ENCODE results near the gene LSS. TPM values are rescaled to one million over a fixed set of nuclear protein-coding genes. Genes with fewer than 3 reads are reported as not detected.
"Not testable (repeated sequence)": the region's sequence is repeated elsewhere in the genome, so short reads cannot be mapped to it uniquely, and the experiment has no call there.

Gene LSS
- polyA plus RNA-seq, 12 donors: 27.1 to 52.3 (median 33.1) TPM; not detected in 1

DNA sequence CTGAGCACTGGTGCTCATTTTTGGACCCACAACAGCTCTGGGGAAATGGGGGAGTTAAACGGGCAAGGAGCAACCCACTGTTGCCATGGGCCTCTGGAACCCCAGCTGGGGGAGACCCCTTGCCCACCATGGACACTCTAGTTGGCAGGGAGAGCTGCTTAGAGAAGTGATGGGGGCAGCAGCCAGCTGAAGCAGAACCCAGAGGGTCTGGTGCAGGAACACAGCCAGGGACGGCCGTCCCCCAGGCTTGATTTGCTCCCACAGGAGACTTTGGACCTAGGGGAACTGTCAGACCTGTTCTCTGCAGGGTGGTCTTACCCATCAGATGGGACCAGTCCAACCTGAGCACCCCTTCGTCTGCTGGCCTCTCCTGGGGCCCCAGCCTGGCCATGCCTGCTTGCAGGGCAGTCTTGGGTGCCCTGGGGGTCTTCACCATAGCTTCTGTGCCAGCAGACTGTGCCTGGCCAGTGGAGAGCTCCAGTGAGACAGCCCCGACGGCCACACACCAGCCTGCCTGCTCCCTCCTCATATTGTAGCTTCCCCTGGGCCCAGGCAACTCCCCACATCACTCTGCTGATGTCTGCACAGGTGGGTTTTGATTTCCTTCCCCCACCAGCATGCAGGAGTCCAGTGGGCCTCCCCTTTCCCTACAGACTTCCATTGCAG is 55.6 kb downstream of the LSS start:
- no peak for DNase-seq

DNA sequence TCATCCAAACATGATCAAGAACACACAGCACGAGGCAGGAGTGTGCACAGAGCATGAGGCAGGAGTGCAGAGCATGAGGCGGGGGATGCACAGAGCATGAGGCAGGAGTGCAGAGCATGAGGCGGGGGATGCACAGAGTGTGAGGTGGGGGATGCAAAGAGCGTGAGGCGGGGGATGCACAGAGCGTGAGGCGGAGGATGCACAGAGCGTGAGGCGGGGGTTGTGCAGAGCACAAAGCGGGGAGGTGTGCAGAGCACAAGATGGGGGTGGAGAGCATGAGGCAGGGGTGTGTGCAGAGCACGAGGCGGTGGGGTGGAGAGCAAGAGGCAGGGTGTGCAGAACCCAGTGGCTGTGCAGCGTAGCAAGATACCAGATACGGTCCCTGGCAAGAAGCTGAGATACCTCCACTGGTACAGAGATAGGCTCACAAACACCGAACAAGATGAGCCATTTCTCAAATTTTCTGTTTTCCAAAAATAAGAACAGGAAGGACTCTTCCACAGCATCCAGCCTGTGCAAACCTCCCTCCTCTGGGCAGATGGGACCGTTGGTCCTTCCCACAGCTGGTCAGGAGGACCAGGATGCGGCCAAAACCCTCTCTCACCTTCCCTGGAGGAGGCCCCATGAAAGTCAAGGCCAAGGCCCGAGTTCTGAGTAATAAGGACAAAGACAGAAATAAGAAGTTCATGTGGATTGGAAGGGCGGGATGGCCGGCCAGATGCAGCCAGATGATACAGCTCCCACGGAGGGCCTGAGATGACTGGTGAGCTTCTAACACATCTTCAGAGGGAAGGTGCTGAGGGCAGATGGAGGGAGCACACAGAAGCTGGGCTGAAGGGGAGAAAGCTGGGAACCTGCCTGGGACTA is 56.3 kb downstream of the LSS start:
- no peak for DNase-seq

DNA sequence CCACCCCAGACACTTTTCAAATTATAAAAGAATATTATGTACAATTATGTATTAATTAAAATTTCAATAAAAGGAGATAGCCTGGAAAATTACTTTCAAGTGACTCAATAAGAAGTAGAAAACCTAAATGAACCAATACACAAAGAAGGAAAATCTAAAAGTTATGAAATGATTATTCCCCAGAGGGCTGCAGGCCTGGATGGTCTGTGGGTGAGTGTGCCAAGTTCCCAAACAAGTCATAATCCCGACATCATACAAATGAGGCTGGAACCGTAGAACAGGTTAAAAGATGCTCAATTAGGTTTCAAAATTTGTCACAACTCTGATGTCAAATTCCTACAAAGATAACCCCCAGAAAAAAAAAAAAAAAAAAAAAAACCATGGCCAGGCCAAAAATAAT is 57.0 kb downstream of the LSS start:
- no peak for DNase-seq

DNA sequence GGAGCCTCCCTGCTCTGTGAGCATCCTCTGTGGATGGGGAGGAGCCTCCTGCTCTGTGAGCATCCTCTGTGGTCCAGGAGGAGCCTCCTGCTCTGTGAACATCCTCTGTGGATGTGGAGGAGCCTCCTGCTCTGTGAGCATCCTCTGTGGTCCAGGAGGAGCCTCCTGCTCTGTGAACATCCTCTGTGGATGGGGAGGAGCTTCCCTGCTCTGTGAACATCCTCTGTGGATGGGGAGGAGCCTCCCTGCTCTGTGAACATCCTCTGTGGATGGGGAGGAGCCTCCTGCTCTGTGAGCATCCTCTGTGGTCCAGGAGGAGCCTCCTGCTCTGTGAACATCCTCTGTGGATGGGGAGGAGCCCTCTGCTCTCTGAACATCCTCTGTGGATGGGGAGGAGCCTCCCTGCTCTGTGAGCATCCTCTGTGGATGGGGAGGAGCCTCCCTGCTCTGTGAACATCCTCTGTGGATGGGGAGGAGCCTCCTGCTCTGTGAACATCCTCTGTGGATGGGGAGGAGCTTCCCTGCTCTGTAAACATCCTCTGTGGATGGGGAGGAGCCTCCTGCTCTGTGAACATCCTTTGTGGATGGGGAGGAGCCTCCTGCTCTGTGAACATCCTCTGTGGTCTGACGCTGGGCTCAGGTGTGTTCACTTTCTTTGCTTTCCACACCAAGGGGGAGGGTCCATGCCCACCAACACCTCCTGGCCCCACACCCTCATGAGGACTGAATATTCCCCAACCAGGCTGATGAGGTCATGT is 58.0 kb downstream of the LSS start:
- not testable (repeated sequence) for DNase-seq

DNA sequence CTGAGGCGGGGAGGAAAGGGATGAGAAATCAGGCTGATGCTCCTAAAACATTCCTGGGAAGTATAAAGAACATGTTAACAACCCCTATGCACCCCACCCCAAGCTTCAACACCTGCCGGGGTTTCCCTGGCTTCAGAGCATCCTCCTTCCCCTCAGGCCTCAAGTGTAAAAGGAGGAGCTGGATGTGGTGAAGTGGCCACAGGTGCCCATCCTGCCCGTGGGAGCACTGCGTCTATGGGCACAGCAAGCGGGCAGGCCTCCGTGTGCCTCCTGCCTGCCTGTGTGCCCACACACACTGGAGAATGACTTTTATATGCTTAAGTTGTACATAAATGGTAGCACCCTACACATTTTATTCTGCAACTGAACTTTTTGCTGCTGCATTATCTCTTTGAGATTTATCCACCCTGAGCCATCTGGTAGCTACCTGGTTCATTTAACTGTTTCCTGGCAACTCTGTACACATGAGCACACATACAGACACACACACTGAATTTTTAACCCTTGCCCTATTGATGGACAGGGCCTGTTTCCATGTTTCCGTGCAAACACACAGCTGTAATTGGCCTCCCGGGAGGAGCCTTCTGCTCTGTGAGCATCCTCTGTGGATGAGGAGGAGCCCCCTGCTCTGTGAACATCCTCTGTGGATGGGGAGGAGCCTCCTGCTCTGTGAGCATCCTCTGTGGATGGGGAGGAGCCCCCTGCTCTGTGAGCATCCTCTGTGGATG is 59.8 kb downstream of the LSS start:
- no peak for DNase-seq

DNA sequence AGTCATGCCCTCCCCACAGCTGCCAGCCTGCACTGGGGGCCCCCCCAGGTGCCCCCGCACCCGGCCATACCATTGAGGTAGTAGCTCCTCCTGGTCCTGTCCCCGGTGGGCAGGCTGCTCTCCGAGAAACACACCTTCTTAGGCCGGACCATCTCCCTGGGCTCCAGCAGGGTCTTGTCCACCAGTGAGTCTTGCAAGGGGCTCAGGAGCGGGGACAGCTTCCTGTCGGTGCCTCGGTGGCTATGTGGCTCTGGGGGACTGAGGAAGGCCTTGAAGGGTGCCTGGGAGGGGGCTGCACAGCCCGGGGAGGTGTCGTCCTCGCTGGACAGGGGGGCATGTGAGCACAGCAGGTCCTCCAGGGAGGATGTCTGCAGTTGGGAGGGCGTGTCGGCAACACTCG is 60.3 kb downstream of the LSS start:
- no peak for DNase-seq

DNA sequence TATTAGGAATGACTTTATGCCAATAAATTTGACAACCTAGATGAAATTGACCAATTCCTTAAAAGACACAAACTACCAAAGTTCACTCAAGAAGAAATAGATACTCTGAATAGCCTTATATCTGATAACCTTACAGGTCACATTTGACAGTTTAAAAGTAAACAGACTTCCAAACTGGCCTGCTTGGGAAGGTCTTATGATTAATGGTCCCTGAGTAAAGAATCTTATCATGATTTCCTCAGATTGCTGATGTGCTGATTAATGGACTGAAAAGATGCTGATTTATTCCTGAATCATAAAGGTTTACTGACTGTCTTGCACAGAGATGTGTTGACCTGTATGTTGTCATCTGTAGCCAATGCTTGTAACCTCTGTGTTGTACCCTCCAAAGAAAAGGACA is 63.5 kb downstream of the LSS start:
- DNase-seq: no peak

DNA sequence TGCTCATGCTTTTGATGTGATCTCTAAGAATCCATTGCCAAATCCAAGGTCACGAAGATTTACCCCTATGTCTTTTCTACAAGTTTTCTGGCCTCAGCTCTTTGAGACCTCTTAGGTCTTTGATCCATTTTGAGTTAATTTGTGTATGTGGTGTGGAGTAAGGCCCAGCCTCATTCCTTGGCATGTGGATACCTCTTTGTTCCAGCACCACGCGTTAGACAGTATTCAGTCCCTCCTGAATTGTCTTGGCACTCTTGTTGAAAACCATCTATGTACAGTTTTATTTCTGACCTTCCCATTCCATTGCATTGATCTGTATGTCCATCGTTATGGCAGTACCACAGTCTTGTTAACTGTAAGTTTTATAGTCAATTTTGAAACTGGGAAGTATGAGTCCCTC is 65.2 kb downstream of the LSS start:
- DNase-seq: no peak

DNA sequence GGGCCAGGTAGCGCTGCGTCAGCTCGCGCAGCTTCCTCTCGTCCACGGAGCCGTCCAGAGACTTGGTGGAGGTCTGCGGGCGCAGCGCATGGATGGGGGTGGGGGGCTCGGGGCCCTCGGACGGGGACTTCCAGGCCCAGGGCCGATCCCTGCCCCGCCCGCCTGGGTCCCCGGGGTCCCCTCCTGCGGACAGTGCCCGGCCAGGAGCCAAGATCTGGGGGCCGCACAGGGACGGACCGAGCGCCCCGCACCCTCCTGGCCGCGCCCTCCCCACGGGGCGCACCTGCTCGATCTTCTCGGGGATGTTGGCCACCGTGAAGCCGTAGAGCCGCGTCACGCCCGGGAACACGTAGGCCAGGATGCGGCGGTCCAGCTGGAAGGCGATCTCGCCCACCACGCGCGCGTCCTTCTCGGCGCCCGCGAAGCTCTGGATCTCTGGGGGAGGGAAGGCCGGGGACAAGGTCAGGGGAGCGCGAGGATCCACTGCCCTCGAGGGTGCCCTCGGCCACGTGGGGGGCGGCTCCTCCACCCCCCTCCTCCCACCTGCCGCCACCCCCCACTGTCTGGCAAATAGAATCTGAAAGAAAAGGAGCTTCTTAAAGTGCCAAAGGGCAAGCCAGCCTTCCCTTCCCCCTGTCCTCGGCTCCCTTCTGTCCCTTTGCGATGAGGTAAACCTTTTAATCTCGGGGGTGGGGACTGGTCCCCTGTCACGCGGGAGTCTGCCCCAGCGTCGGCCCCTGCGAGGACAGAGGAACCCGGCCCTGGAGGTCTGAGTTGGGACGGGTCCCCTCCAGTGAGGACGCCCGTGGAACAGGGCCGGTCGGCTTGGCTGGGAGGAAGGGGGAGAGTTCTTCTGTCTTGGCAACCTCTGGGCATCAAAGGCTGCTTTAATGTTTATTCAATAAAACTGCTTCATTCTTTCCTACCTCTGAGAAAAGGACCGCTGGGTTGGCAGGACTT is 66.7 kb downstream of the LSS start:
- no peak for DNase-seq

DNA sequence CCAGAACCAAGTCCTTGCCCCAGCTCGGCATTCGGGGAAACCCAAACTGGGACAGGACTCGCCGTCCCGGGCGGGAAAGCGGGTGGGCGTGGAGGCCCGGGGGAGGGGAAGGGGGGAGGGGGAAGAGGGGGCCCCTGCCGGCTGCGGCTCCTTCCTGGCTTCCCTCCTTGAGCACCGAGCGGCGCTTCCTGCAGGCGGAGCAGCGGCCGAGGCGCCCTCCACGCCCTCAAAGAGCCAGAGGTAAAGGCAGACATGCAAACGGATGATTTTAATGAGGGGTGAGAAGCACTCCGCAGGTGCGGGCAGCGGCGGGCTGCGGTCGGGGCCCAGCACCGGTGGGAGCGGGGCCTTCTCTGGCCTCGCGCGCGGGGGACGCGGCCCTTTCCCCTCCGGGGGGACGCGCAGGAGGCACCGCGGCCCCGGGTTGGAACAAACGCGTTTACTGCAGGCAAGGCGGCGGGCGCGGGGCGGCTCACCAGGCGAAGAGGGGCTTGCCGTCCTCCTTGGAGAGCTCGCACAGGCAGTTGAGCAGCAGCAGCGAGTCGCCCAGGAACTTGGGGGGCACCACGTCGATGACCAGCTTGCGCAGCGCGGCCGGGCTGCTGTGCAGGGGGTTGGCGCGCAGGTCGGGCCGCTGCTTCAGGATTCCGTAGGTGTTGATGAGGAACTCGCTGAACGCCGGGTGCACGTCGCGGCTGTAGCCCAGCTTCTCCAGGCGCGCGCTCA is 67.5 kb downstream of the LSS start:
- DNase-seq: no peak

DNA sequence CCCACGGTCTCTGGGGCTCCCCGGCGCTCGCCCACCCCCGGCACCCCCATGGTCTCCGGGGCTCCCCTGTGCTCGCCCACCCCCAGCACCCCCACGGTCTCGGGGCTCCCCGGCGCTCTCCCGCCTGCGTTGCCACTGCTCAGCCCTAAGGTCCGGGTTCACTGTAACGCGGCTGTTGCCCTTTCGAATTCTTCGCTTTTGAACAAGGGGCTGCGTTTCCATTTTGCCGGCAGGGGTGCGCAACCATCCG is 68.0 kb downstream of the LSS start:
- no peak for DNase-seq

DNA sequence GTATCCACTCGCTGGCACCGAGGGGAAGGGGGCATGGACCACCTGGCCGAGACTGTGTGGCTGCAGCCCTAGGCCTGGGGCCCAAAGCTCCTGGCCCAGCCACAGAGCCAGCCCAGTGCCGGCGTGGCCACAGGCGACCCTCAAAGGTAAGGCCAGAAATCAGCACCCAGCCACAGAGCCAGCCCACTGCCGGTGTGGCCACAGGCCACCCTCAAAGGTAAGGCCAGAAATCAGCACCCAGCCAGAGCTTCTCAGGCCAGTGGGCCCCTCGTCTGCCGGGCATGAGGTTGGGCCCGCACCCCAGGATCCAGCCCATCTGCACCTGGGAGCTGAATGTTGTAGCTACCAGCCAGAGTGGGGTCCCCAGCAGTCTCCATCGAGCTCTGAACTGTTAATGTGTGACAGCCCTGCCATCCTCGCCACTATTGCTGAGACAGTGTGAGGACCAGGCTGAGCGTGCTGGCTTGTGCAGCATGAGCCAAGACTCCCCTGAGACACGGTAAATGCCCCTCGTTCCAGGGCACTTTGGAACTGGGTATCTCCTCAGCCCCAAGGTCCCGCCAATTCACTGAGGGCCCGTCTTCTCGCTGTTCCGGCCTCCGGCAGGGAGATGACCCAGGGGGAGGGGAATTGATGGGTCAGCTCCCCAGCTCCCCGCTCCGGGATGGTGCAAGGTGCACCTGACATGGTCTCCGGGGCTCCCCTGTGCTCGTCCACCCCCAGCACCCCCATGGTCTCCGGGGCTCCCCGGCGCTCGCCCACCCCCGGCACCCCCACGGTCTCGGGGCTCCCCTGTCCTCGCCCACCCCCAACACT is 68.5 kb downstream of the LSS start:
- no peak for DNase-seq

DNA sequence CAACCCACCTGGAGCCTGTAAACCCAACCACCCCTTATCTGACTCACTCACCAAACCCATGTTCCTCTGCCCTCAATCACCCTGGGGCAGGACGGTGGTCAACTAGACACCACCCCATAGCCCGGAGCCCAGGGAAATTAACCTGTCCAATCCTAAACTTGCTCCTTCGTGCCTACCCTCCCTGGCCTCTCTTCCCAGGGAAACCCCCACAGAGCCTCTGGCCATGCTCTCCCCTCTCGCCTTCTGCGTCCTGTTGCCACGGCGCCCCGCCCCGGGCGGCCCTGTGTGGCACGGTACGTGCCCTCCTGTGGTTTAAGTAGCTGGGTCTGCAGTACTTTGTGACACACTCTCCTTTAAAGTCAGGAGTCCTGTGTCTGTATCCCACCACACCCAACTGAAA is 69.2 kb downstream of the LSS start:
- no peak for DNase-seq

DNA sequence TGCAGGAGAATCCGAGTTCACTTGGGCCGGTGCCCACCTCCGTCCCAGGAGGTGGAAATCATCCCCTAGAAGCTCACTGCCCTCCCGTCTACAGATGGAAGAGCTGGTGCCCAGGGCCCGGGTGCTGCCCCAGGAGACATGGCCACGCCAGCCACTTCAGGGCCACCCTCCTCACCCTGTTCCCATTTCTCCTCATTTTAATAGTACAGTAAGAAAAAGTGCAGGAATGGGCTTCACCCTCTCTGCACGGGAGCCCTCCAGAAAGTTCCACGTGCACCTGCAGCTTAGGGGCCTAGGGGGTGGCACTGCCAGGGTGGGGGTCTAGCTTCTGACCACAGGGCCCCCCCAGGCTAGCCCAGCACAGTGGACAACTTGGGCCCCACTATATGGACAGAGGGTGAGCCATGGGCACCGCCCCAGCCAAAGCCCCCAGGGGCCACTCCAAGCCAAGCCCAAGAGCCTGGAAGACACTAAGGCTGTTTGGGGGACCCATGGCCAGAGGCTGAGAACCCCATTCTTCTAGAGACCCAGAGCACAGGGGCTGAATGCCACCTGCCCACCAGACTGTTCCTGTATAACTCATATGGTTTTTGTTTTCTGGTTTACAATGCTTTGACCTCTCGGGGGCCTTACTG is 69.8 kb downstream of the LSS start:
- no peak for DNase-seq

DNA sequence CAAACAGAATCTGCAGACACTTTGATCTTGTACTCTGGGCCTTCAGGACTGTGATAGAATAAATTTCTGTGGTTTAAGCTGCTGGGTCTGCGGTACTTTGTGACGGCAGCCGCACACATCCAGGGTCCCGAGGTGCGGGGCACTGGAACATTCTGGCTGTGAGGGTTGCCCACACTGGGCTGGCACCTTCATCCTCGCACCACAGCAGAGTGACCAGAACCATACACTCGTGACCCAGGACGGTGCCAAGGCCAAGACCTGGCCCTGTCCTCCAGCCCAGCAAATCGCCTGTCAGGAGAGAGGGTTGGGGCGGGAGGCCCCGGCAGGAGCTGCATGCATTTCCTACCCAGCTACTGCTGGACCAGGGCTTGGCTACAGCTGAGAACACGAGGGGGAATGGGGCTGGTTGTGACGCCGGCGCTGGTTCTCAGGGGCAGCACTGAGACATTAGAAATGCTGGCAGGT is 70.6 kb downstream of the LSS start:
- no peak for DNase-seq

DNA sequence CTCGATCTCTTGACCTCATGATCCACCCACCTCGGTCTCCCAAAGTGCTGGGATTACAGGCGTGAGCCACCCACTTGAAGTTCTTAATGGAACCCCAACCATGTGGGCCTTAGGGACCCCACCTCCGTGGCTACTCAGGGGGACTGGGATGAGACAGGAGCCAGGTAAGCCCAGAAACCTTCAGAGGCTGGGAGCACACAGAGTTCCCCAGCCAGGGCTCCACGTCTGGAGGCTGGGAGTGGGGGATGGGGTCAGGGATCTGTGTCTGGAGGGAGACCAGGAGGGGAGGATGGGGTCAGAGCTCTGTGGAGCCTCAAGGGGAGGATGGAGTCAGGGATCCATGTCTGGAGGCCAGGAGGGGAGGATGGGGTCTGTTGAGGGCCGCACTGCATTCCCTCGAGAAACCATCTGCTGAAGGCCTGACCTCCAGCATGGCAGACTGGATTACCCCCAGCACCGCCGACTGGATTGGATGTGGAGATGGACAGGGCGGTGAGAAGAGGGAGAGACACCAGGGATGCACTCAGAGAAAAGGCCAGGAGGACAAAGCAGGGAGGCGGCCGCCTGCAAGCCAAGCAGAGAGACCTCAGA is 71.1 kb downstream of the LSS start:
- DNase-seq: no peak

DNA sequence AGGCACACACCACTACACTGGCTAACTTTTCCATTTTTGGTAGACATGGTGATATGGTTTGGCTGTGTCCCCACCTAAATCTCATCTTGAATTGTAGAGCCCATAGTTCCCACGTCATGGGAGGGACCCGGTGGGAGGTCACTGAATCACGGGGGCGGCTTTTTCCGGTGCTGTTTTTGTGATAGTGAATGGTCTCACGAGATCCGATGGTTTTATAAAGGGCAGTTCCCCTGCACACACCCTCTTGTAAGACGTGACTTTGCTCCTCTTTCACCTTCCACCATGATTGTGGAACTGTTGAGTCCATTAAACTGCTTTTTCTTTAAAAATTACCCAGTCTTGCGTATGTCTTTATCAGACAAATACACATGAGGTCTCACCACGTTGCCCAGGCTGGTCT is 71.9 kb downstream of the LSS start:
- no peak for DNase-seq

DNA sequence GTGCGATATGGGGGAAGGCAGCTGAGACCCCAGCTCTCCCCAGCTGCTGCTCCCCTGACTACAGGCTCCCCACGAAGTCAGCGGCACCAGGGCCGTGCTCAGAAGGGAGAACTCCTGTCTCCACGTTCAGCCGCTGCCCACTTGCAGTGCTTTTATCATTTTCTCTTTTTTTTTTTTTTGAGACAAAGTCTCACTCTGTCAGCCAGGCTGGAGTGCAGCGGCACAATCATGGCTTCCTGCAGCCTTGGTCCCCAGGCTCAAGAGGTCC is 72.3 kb downstream of the LSS start:
- no peak for DNase-seq

All from muscle of arm (tissue), 12 donors.